MG63 (cell line): ENCODE measurements around the gene CD247. TPM values are rescaled to one million over a fixed set of nuclear protein-coding genes. Genes with fewer than 3 reads are reported as not detected.

Experiments used
- DNase-seq: peaks from one replicate; pipeline ENCODE4 v3.0.0-alpha.2; 2020
- H3K27me3 ChIP-seq: fragments of 250-450 bp; sonication (Bioruptor Pico); 2 replicates; pipeline ENCODE4 v1.5.1; 2020; ENCODE audit warnings: mild to moderate bottlenecking, moderate library complexity
- H3K36me3 ChIP-seq: fragments of 250-450 bp; sonication (Bioruptor Pico); 2 replicates; pipeline ENCODE4 v1.5.1; 2020; ENCODE audit warnings: mild to moderate bottlenecking, moderate library complexity
- H3K4me3 ChIP-seq: fragments of 250-450 bp; sonication (Bioruptor Pico); 2 replicates; pipeline ENCODE4 v1.5.1; 2020; ENCODE audit warnings: mild to moderate bottlenecking, moderate library complexity
- H3K9me3 ChIP-seq: fragments of 250-450 bp; sonication (Bioruptor Pico); 2 replicates; pipeline ENCODE4 v1.5.1; 2020; ENCODE audit warnings: mild to moderate bottlenecking, moderate library complexity
- total RNA-seq: library from RNA; depleted of rRNA; stranded (reverse); fragments of >200 nt; shearing (Covaris generic); gene quantifications from 2 replicates; pipeline ENCODE4 v1.2.3, GENCODE V29; 2014; ENCODE audit warnings: low replicate concordance

CD247 gene
- total RNA-seq, 1 experiment from 2014 or later = not detected

- Histone ChIP-seq H3K36me3 (no peaks in the 10 kb centered on the region), H3K27me3 (peaks cover 6% of the 10 kb centered on the region), H3K9me3 (no peaks in the 10 kb centered on the region), H3K4me3 (no peak overlapping the region)
- DNase-seq = no peak
Observed at GRCh38 chr1:167502719-167503462, 15.4 kb downstream of the CD247 start.

- Histone ChIP-seq H3K27me3 (peaks cover 9% of the 10 kb centered on the region), H3K4me3 (no peak overlapping the region), H3K36me3 (no peaks in the 10 kb centered on the region), H3K9me3 (no peaks in the 10 kb centered on the region)
- no peak for DNase-seq
Observed at GRCh38 chr1:167502192-167502551, 16.2 kb downstream of the CD247 start.

GRCh38 chr1:167501515-167502191 is 16.7 kb downstream of the CD247 start:
- no peak for DNase-seq
- peaks cover 13% of the 10 kb centered on the region for H3K27me3 ChIP-seq
- H3K36me3 ChIP-seq = no peaks in the 10 kb centered on the region
- no peaks in the 10 kb centered on the region for H3K9me3 ChIP-seq
- no peak overlapping the region for H3K4me3 ChIP-seq

GRCh38 chr1:167500283-167500860 is 18.0 kb downstream of the CD247 start:
- no peak for DNase-seq
- peaks cover 22% of the 10 kb centered on the region for H3K27me3 ChIP-seq
- H3K36me3 ChIP-seq = no peaks in the 10 kb centered on the region

GRCh38 chr1:167499664-167500101 is 18.6 kb downstream of the CD247 start:
- peaks cover 28% of the 10 kb centered on the region for H3K27me3 ChIP-seq
- H3K4me3 ChIP-seq = no peak overlapping the region
- no peak for DNase-seq
- H3K9me3 ChIP-seq = no peaks in the 10 kb centered on the region
- H3K36me3 ChIP-seq = no peaks in the 10 kb centered on the region

More at GRCh38 chr1:167500283-167500860, 18.0 kb downstream of the CD247 start:
- Histone ChIP-seq H3K4me3 (no peak overlapping the region), H3K9me3 (no peaks in the 10 kb centered on the region)

- no peak overlapping the region for H3K4me3 ChIP-seq
- peaks cover 34% of the 10 kb centered on the region for H3K27me3 ChIP-seq
- no peak for DNase-seq
- H3K9me3 ChIP-seq = no peaks in the 10 kb centered on the region
- no peaks in the 10 kb centered on the region for H3K36me3 ChIP-seq
Observed at GRCh38 chr1:167499106-167499505, 19.2 kb downstream of the CD247 start.

GRCh38 chr1:167496797-167497619 is 21.3 kb downstream of the CD247 start:
- H3K9me3 ChIP-seq = no peaks in the 10 kb centered on the region
- H3K27me3 ChIP-seq = peaks cover 33% of the 10 kb centered on the region
- H3K4me3 ChIP-seq = no peak overlapping the region
- no peak for DNase-seq
- H3K36me3 ChIP-seq = no peaks in the 10 kb centered on the region

GRCh38 chr1:167493372-167493771 is 25.0 kb downstream of the CD247 start:
- DNase-seq = no peak
- Histone ChIP-seq H3K9me3 (no peaks in the 10 kb centered on the region), H3K36me3 (no peaks in the 10 kb centered on the region), H3K4me3 (no peak overlapping the region), H3K27me3 (peaks cover 33% of the 10 kb centered on the region)

GRCh38 chr1:167492481-167492910 is 25.8 kb downstream of the CD247 start:
- no peaks in the 10 kb centered on the region for H3K36me3 ChIP-seq
- DNase-seq = no peak
- no peaks in the 10 kb centered on the region for H3K9me3 ChIP-seq
- no peak overlapping the region for H3K4me3 ChIP-seq
- peaks cover 33% of the 10 kb centered on the region for H3K27me3 ChIP-seq

GRCh38 chr1:167491586-167492461 is 26.5 kb downstream of the CD247 start:
- Histone ChIP-seq H3K36me3 (no peaks in the 10 kb centered on the region), H3K4me3 (no peak overlapping the region), H3K9me3 (no peaks in the 10 kb centered on the region), H3K27me3 (peaks cover 28% of the 10 kb centered on the region)
- DNase-seq = no peak

GRCh38 chr1:167490765-167491164 is 27.6 kb downstream of the CD247 start:
- DNase-seq = no peak

GRCh38 chr1:167489571-167490340 is 28.6 kb downstream of the CD247 start:
- H3K36me3 ChIP-seq = no peaks in the 10 kb centered on the region
- peaks cover 12% of the 10 kb centered on the region for H3K27me3 ChIP-seq
- H3K9me3 ChIP-seq = no peaks in the 10 kb centered on the region

More at GRCh38 chr1:167490765-167491164, 27.6 kb downstream of the CD247 start:
- no peak overlapping the region for H3K4me3 ChIP-seq
- H3K36me3 ChIP-seq = no peaks in the 10 kb centered on the region
- H3K9me3 ChIP-seq = no peaks in the 10 kb centered on the region
- peaks cover 21% of the 10 kb centered on the region for H3K27me3 ChIP-seq

GRCh38 chr1:167488786-167489185 is 29.5 kb downstream of the CD247 start:
- H3K36me3 ChIP-seq = no peaks in the 10 kb centered on the region
- H3K27me3 ChIP-seq = peaks cover 2% of the 10 kb centered on the region; the same call in 1 of the 2 replicates
- no peak overlapping the region for H3K4me3 ChIP-seq
- no peak for DNase-seq
- H3K9me3 ChIP-seq = no peaks in the 10 kb centered on the region

More at GRCh38 chr1:167489571-167490340, 28.6 kb downstream of the CD247 start:
- H3K4me3 ChIP-seq = no peak overlapping the region
- no peak for DNase-seq

- no peaks in the 10 kb centered on the region for H3K36me3 ChIP-seq
- H3K9me3 ChIP-seq = no peaks in the 10 kb centered on the region
- H3K4me3 ChIP-seq = no peak overlapping the region
- H3K27me3 ChIP-seq = no peaks in the 10 kb centered on the region
- DNase-seq = no peak
Observed at GRCh38 chr1:167487614-167488013, 30.7 kb downstream of the CD247 start.

- no peak for DNase-seq
- no peaks in the 10 kb centered on the region for H3K9me3 ChIP-seq
- H3K36me3 ChIP-seq = no peaks in the 10 kb centered on the region
- H3K27me3 ChIP-seq = no peaks in the 10 kb centered on the region
- H3K4me3 ChIP-seq = no peak overlapping the region
Observed at GRCh38 chr1:167486090-167486824, 32.1 kb downstream of the CD247 start.
